ENCODE measurements around the gene KIAA0513.

Gene KIAA0513

GRCh38 chr16:85068746-85069145, 41.2 kb downstream of the KIAA0513 start:
- no peak overlapping the region for H3K4me3 Mint-ChIP-seq
- TF ChIP-seq, protein P1, sequence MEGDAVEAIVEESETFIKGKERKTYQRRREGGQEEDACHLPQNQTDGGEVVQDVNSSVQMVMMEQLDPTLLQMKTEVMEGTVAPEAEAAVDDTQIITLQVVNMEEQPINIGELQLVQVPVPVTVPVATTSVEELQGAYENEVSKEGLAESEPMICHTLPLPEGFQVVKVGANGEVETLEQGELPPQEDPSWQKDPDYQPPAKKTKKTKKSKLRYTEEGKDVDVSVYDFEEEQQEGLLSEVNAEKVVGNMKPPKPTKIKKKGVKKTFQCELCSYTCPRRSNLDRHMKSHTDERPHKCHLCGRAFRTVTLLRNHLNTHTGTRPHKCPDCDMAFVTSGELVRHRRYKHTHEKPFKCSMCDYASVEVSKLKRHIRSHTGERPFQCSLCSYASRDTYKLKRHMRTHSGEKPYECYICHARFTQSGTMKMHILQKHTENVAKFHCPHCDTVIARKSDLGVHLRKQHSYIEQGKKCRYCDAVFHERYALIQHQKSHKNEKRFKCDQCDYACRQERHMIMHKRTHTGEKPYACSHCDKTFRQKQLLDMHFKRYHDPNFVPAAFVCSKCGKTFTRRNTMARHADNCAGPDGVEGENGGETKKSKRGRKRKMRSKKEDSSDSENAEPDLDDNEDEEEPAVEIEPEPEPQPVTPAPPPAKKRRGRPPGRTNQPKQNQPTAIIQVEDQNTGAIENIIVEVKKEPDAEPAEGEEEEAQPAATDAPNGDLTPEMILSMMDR (IDR thresholded peaks at IDR 0.05; ENCODE audit: unreplicated experiment in 3 of 3), result no peak
- no peaks in the 10 kb centered on the region for H3K9me3 Mint-ChIP-seq
- no peak overlapping the region for H3K27ac Mint-ChIP-seq
- H3K4me1 Mint-ChIP-seq, result peaks cover 30% of the 10 kb centered on the region
- peaks cover 4% of the 10 kb centered on the region for H3K36me3 Mint-ChIP-seq (ENCODE audit: low read depth)
- H3K27me3 Mint-ChIP-seq (ENCODE audit: low read depth), result no peaks in the 10 kb centered on the region

DNA sequence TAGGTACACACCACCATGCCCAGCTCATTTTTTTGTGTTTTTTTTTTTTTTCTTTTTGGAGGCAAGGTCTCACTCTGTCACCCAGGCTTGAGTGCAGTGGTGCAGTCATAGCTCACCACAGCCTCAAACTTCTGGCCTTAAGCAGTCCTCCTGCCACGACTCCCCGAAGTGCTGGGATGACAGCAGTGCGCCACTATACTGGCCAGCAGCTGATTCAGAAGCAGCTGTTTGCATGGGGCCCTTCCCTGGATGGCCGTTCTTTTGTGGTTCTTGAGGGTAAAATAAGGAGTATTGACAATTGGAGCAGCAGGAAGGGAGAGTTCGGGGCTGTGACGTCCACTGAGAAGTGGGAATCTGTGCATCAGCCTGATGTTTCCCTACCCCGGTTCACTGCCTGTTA, 41.6 kb downstream of the KIAA0513 start:
- no peak overlapping the region for H3K27ac Mint-ChIP-seq
- TF ChIP-seq, protein P1 (IDR thresholded peaks at IDR 0.05; ENCODE audit: unreplicated experiment in 3 of 3), result no peak
- H3K36me3 Mint-ChIP-seq (ENCODE audit: low read depth), result peaks cover 4% of the 10 kb centered on the region
- no peak overlapping the region for H3K4me3 Mint-ChIP-seq
- H3K9me3 Mint-ChIP-seq, result no peaks in the 10 kb centered on the region
- no peaks in the 10 kb centered on the region for H3K27me3 Mint-ChIP-seq (ENCODE audit: low read depth)
- H3K4me1 Mint-ChIP-seq, result peaks cover 28% of the 10 kb centered on the region

GRCh38 chr16:85072076-85072860, 44.7 kb downstream of the KIAA0513 start:
- TF ChIP-seq, protein P1 (IDR thresholded peaks at IDR 0.05; ENCODE audit: unreplicated experiment in 3 of 3), result no peak
- Mint-ChIP-seq H3K36me3 (ENCODE audit: low read depth) (peaks cover 4% of the 10 kb centered on the region), H3K4me3 (no peak overlapping the region), H3K27me3 (ENCODE audit: low read depth) (no peaks in the 10 kb centered on the region), H3K4me1 (peaks cover 32% of the 10 kb centered on the region), H3K9me3 (no peaks in the 10 kb centered on the region), H3K27ac (peak overlapping the region in 2 of 3 experiments; percentile 60 to 80)

GRCh38 chr16:85072947-85073346, 45.4 kb downstream of the KIAA0513 start:
- Mint-ChIP-seq H3K4me3 (no peak overlapping the region), H3K4me1 (peaks cover 32% of the 10 kb centered on the region), H3K36me3 (ENCODE audit: low read depth) (peaks cover 5% of the 10 kb centered on the region), H3K9me3 (no peaks in the 10 kb centered on the region), H3K27ac (peak overlapping the region in 1 of 3 experiments; percentile 60), H3K27me3 (ENCODE audit: low read depth) (no peaks in the 10 kb centered on the region)
- TF ChIP-seq, protein P1 (IDR thresholded peaks at IDR 0.05; ENCODE audit: unreplicated experiment in 3 of 3), result no peak

- Mint-ChIP-seq H3K27me3 (ENCODE audit: low read depth) (no peaks in the 10 kb centered on the region), H3K27ac (peak overlapping the region in 2 of 3 experiments; percentile 26 to 65), H3K36me3 (ENCODE audit: low read depth) (peaks cover 18% of the 10 kb centered on the region), H3K9me3 (no peaks in the 10 kb centered on the region), H3K4me3 (no peak overlapping the region), H3K4me1 (peaks cover 32% of the 10 kb centered on the region)
- TF ChIP-seq, protein P1 (IDR thresholded peaks at IDR 0.05; ENCODE audit: unreplicated experiment in 3 of 3), result no peak
Observed at GRCh38 chr16:85074225-85074914, 46.8 kb downstream of the KIAA0513 start.
